GM12874 (cell line): ENCODE data around the gene ASPHD1.

Experiments used
- TF ChIP-seq, protein P1 (sequence below): IDR thresholded peaks from 2 replicates; pipeline ENCODE4 v1.5.1; 2011; ENCODE audit warnings: low read depth, mild to moderate bottlenecking, control low read depth, low read length, moderate library complexity; ENCODE audit not compliant: insufficient read depth

The ASPHD1 gene

DNA sequence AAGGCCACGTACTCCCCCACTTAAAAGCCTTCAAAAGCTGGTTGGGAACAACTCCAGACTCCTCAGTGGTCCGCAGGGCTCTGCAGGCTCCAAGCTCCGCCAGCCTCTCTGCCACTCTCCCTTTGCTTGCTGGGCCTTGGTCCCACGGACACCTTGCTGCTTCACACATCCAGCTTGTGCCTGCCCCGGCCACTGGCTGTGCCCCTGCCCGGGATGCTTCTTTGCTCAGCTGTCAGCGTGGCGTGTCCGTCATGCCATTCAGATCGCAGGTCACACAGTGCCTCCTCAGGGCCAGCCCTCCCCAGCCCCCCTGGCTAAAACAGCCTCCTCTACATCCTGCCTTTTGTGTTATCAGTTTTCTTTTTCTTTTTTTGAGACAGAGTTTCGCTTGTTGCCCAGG is 11.8 kb downstream of the ASPHD1 start:
- TF ChIP-seq, protein P1, sequence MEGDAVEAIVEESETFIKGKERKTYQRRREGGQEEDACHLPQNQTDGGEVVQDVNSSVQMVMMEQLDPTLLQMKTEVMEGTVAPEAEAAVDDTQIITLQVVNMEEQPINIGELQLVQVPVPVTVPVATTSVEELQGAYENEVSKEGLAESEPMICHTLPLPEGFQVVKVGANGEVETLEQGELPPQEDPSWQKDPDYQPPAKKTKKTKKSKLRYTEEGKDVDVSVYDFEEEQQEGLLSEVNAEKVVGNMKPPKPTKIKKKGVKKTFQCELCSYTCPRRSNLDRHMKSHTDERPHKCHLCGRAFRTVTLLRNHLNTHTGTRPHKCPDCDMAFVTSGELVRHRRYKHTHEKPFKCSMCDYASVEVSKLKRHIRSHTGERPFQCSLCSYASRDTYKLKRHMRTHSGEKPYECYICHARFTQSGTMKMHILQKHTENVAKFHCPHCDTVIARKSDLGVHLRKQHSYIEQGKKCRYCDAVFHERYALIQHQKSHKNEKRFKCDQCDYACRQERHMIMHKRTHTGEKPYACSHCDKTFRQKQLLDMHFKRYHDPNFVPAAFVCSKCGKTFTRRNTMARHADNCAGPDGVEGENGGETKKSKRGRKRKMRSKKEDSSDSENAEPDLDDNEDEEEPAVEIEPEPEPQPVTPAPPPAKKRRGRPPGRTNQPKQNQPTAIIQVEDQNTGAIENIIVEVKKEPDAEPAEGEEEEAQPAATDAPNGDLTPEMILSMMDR = no peak

DNA sequence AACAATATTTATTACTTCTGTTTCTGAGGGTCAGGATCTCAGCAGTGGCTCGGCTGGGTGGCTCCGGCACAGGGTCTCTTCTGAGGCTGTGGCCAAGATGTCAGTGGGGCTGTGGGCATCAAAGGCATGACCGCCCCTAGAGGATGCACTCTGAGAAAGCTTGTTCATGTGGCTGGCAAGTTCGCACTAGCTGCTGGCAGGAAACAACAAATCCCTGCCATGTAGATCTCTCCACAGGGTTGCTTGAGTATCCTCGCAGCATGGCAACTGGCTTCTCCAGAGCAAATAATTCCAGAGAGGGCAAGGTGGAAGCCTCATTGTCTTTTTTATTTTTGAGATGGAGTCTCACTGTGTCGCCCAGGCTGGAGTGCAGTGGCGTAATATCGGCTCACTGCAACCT is 13.2 kb downstream of the ASPHD1 start:
- TF ChIP-seq, protein P1 = no peak

DNA sequence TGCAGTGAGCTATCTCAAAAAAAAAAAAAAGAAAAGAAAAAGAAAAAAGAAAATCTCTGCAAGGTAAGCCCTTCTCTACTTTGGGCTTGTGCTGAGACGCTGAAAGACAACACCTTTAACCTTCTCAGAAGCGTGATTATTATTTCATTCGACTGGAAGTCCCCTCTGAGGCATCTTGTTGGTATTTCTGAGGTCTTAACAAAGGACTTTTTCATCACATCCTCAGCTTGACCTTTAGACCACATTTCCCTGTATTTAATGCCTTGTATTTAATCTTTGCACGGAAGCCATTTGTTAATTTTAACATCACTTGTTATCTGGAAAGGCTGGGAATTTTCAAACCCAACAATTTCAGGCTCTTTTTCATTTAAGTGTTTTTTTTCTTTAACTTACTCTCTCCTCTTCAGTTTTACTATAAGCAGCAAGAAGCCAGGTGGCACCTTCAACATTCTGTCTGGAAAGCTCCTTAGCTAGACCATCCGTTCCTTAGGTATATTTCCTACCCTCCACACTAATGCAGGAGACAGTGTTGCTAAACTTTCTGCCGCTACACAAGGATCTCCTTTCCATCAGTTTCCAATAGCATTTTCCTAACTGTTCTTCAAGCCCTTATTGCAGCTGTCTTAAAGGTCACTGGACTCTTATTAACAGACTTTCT is 15.4 kb downstream of the ASPHD1 start:
- TF ChIP-seq, protein P1 = no peak

DNA sequence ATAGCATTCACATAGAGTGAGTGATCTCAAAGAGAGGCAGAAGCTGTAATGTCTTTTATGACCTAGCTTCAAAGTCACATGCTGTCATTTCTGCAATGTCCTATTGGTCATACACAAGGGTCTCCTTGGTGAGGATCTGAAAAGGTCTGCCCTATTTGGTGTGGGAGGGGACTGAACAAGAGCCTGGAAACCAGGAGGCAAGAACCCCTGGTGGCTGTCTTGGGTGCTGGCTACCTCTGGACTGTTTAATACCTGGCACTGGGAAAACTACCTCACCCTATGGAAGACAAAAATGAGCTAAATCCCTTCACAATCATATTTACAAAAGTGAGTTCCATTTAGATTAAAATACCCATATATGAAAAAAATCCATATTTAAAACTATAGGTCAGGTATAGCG is 16.7 kb downstream of the ASPHD1 start:
- TF ChIP-seq, protein P1 = no peak

DNA sequence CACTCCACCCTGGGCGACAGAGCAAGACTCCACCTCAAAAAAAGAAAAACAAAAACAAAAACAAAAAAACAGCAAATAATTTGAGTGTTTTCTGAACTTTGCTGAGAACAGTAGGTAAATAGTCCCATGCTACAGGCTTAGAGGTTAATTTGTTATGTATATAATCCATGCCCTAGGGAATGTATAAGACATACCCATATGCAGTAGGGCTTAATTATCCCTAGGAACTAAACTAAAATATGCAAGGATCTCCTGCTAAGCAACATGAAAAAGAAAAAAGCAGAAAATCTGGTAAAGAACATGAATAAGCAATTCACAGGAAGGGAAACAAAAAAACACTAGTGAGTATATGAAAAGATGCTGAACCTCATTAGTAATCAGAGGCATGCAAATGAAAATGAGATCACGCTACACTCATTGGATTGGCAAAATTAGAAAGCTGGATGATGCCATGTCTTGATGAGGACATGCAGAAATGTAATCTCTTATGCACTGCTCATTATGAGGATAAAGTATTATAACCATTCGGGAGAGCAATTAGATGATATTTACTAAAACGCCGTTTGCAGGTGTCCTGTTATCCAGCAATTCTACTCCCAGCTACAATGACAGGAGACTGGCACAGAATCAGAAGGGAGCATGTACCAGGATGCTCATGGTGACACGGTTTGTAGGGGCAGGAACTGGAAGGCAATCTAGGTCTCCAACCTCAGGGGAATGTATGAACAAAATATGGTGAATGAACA is 20.2 kb downstream of the ASPHD1 start:
- TF ChIP-seq, protein P1 = no peak

DNA sequence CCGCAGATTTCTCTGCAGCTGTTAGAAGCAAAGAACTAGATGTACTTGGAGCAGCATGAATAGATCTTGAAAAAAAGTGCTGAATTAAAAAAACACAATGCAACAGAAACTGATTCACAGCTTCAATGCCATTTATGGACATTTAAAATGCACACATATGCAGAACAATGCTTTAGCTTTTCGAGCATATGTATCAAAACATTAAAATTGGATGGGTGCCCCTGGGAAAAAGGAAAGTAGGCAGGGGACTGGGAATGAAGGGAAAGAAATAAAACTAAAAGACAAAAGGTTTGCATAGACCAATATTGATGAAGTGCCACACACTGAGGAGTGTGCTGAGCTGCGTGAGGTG is 20.7 kb downstream of the ASPHD1 start:
- TF ChIP-seq, protein P1 = no peak

DNA sequence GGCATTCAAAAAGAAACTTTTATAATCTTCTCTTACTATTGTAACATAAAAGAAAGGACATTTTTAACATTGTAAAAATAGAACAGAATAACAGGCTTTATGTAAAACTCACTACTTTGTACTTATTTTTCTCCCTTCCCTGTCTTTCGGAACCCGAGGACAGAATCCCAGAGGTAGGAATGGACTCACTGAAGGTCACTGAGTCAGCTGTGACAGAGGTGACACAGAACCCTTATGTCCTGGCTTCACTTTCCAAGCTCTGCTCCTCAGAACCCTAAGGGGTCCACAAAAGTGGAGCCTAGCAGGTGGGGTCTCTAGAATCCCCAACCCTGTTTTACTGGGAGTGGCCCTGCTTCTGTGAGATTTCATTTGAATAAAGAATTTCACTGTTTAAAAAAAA is 22.0 kb downstream of the ASPHD1 start:
- TF ChIP-seq, protein P1 = no peak
